Activated B cell treated with CpG ODN at 0.5 μM for 24 hours (primary cell): ENCODE data around the gene NSFL1C. TPM values are rescaled to one million over a fixed set of nuclear protein-coding genes. Genes with fewer than 3 reads are reported as not detected.

Source experiments
- ATAC-seq: fragments of 200-7000 bp; cut with Tn5 transposase; one replicate; pipeline ENCODE4 v1.10.0; 2021; ENCODE audit warnings: low read depth, mild to moderate bottlenecking, moderate library complexity
- CTCF ChIA-PET: fragments of 350-600 bp; sonication (Branson Sonifier 250); formaldehyde crosslinking; loops from one replicate; lab custom pipeline; 2021; ENCODE audit warnings: antibody characterized with exemption; lab: Charles Lee
- POLR2A ChIA-PET: fragments of 350-600 bp; sonication (Branson Sonifier 250); formaldehyde crosslinking; loops from one replicate; lab custom pipeline; 2021; ENCODE audit warnings: antibody characterized with exemption; lab: Charles Lee
- DNase-seq: peaks from one replicate; pipeline ENCODE4 v3.0.0; 2022
- H3K27ac Mint-ChIP-seq: one replicate; pipeline ENCODE4 v1.8.0; 2020; ENCODE audit warnings: mixed read lengths
- H3K27me3 Mint-ChIP-seq: one replicate; pipeline ENCODE4 v1.8.0; 2021; ENCODE audit warnings: mixed read lengths
- H3K36me3 Mint-ChIP-seq: one replicate; pipeline ENCODE4 v1.8.0; 2021; ENCODE audit warnings: low read depth, mixed read lengths
- H3K4me1 Mint-ChIP-seq: one replicate; pipeline ENCODE4 v1.8.0; 2021; ENCODE audit warnings: mixed read lengths
- H3K4me3 Mint-ChIP-seq: one replicate; pipeline ENCODE4 v1.8.0; 2020; ENCODE audit warnings: mild to moderate bottlenecking, mixed read lengths
- H3K9me3 Mint-ChIP-seq: one replicate; pipeline ENCODE4 v1.8.0; 2020; ENCODE audit warnings: mixed read lengths
- CTCF ChIP-seq: fragments of 200-600 bp; IDR thresholded peaks from one replicate; pipeline ENCODE4 v1.8.0; 2022; ENCODE audit warnings: antibody characterized with exemption, mild to moderate bottlenecking
- intact Hi-C: fragments of 100-400 bp; cut with micrococcal nuclease; formaldehyde crosslinking; loops from one replicate; pipeline ENCODE4 v1.15.1; 2024
- total RNA-seq: library from RNA; stranded (reverse); gene quantifications from 2 replicates; pipeline ENCODE4 v1.2.3, GENCODE V29; 2022

NSFL1C gene
- total RNA-seq, 1 donor from 2014 or later = 81.7 TPM

DNA sequence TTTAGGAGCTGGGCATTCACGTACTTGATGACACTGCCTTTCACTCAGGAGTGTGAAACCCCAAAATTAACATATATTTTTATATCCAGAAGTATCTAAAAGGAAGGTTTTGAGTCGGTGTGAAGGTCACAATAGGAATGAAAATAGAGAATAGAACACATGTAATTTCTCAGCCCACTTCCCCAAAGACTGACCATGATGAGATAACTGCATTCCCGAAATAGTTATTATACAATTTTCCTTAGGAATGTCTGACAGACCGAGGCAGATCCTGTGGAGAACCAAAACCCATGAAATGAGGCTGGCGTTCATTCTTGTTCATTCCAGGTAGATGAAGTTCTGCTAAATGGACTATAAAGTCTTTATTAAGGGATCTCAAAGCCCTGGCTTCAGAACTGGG lies 10.3 kb downstream of the NSFL1C start:
- no peak overlapping the region for H3K4me3 Mint-ChIP-seq
- intact Hi-C loops = no loop called here
- TF ChIP-seq CTCF = no peak
- H3K27me3 Mint-ChIP-seq = no peaks in the 10 kb centered on the region
- H3K27ac Mint-ChIP-seq = no peak overlapping the region
- peaks cover 95% of the 10 kb centered on the region for H3K36me3 Mint-ChIP-seq
- no peaks in the 10 kb centered on the region for H3K9me3 Mint-ChIP-seq
- no peak for ATAC-seq
- peaks cover 3% of the 10 kb centered on the region for H3K4me1 Mint-ChIP-seq
- no peak for DNase-seq
- ChIA-PET POLR2A (no interaction called here), CTCF (interaction anchor here (1.7 kb wide), 1 partner anchor 48 kb away, joined by 7 read pairs; no protein-coding TSS in a partner anchor)

DNA sequence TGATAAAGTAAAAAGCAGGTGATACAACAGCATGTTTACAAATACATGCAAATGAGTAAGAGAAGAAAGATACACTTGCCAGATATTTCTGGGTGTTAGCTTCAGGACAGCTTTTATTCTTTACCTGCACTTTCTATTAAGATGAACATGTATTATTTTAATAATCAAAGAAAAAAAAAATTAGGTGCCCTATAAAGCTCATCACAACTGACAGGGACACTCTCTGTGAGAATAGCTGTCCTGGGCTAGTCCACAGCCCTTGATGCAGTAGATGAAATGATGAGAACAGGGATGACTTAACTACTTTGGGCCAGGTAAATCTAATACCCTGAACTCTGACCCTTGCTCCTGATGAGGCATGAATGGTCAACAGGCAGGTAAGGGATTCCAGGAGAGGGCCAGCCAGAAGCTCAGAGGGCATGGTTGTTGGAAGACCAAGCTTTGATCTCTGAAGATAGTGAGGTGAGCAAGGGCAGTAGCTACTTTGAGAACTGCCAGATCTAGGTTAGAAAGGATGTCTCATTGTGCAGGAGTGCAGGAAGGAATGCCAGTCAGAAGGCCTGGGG lies 15.6 kb downstream of the NSFL1C start:
- H3K9me3 Mint-ChIP-seq = no peaks in the 10 kb centered on the region

GRCh38 chr20:1449370-1449769 lies 17.3 kb downstream of the NSFL1C start:
- no peaks in the 10 kb centered on the region for H3K27me3 Mint-ChIP-seq
- DNase-seq (no peak), ATAC-seq (no peak)
- ChIA-PET POLR2A (no interaction called here), CTCF (interaction anchor here (2.8 kb wide), 1 partner anchor 12 kb away, joined by 10 read pairs; no protein-coding TSS in a partner anchor)
- peaks cover 97% of the 10 kb centered on the region for H3K36me3 Mint-ChIP-seq
- intact Hi-C loops = no loop called here
- no peak for TF ChIP-seq CTCF
- H3K4me1 Mint-ChIP-seq = no peaks in the 10 kb centered on the region
- no peaks in the 10 kb centered on the region for H3K9me3 Mint-ChIP-seq
- H3K27ac Mint-ChIP-seq = no peak overlapping the region
- no peak overlapping the region for H3K4me3 Mint-ChIP-seq

More for the DNA sequence above, 15.6 kb downstream of the NSFL1C start:
- ATAC-seq (no peak), DNase-seq (no peak)
- no peak overlapping the region for H3K4me3 Mint-ChIP-seq
- H3K27me3 Mint-ChIP-seq = no peaks in the 10 kb centered on the region
- TF ChIP-seq CTCF = no peak
- ChIA-PET POLR2A (no interaction called here), CTCF (interaction anchor here (0.9 to 1.4 kb wide), 3 partner anchors 12 to 138 kb away, joined by 4 to 8 read pairs (median 5); no protein-coding TSS in a partner anchor)
- H3K27ac Mint-ChIP-seq = no peak overlapping the region
- H3K4me1 Mint-ChIP-seq = no peaks in the 10 kb centered on the region
- intact Hi-C loops = no loop called here
- H3K36me3 Mint-ChIP-seq = peaks cover 96% of the 10 kb centered on the region

DNA sequence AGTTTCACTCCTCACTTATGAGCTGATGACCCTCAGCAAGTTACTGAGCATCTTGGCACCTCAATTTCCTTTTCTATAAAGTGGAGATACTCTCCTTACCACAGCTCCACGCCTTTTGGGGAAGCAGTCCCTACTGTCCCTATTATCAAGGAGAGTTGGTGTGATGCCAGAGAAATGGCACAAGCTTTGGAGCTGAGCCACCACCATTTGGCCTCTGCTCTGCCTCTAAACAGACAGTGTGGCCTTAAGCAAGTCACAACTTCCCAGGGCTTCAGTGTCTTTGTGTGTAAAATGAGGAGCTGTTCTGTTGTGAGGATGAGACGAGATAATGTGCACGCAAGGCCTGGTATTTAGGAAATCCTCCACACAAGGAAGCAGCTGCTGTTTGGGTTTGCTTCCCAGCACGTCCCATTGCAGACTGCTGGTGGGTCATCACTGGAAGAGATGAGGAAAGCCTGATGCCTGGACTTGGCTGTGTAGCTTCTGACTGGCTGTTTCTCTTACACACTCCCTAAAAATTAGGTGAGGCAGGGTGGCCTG lies 18.5 kb downstream of the NSFL1C start:
- no peak for TF ChIP-seq CTCF
- POLR2A ChIA-PET = no interaction called here
- Mint-ChIP-seq H3K9me3 (no peaks in the 10 kb centered on the region), H3K27me3 (no peaks in the 10 kb centered on the region), H3K4me1 (no peaks in the 10 kb centered on the region), H3K36me3 (peaks cover 97% of the 10 kb centered on the region), H3K4me3 (no peak overlapping the region), H3K27ac (no peak overlapping the region)
- DNase-seq = no peak
- CTCF ChIA-PET = interaction anchor here (1.0 to 2.8 kb wide), 4 partner anchors 10 to 56 kb away, joined by 3 to 10 read pairs (median 4); no protein-coding TSS in a partner anchor
- intact Hi-C loops = no loop called here
- ATAC-seq = no peak

DNA sequence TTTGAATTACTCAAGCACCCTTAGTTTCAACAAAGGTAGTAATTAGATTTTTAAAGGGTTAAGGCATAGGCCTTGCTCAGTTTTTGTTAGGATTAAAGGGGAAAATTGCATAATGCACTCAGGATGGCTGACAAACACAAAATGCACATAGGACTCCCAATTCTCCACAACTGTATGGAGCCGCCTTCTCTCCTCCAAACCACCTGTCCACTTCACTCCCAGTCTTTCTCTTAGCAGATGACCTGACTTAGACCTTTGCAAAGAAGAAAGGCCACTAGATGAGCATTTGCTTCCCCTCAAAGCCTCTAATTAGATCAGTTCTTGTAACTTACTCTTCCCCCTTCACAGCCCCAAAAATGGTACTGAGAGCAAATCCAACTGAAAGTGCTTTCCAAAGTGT lies 20.1 kb downstream of the NSFL1C start:
- Mint-ChIP-seq H3K36me3 (peaks cover 97% of the 10 kb centered on the region), H3K9me3 (no peaks in the 10 kb centered on the region), H3K27me3 (no peaks in the 10 kb centered on the region), H3K4me1 (no peaks in the 10 kb centered on the region), H3K27ac (no peak overlapping the region), H3K4me3 (no peak overlapping the region)
- no peak for ATAC-seq
- TF ChIP-seq CTCF = no peak
- CTCF ChIA-PET = interaction anchor here (1.5 kb wide), 1 partner anchor 57 kb away, joined by 5 read pairs; no protein-coding TSS in a partner anchor
- DNase-seq = no peak
- POLR2A ChIA-PET = no interaction called here
- intact Hi-C loops = no loop called here
